GM19238 (cell line): ENCODE measurements around the gene GTF3C5.
"Not testable (repeated sequence)": the region's sequence is repeated elsewhere in the genome, so short reads cannot be mapped to it uniquely, and the experiment has no call there.

Source experiments
- DNase-seq: peaks from one replicate; pipeline ENCODE4 v3.0.0; 2011; ENCODE audit warnings: low spot score; ENCODE audit not compliant: insufficient read length

The GTF3C5 gene

GRCh38 chr9:133028221-133028620, 2.6 kb upstream of the GTF3C5 start:
- no peak for DNase-seq

GRCh38 chr9:133029994-133030316, 842 bp upstream of the GTF3C5 start:
- DNase-seq, result no peak

DNA sequence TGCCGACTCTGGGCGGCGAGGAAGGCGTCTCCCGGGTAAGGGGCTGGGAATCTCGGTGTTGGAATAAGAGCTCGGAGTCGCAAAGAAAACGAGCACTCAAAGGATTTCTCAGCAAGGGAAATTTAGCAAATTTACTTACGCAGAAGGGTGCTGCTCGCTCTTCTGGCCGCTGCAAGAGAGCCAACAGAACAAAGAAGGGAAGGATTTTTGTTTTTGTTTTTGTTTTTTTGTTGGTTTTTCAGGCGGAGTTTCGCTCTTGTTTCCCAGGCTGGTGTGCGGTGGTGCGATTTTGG, 279 bp downstream of the GTF3C5 start:
- no peak for DNase-seq

DNA sequence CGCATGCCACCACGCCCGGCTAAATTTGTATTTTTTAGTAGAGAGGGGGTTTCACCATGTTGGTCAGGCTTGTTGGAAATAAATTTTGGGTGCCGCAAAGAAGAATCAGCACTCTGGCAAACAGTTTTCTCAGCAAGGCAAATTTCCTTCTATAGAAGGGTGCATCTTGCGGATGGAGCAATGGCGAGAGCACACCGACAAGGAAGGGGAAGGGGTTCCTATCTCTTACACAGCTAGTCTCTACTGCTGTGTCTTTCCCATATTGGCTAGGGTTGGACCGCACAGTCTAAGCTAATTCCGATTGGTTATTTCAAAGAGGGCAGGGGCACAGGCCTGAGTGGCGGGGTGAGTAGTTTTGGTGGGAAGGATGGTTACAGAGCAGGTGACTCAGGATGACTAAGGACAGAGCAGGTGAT, 707 bp downstream of the GTF3C5 start:
- DNase-seq, result no peak

DNA sequence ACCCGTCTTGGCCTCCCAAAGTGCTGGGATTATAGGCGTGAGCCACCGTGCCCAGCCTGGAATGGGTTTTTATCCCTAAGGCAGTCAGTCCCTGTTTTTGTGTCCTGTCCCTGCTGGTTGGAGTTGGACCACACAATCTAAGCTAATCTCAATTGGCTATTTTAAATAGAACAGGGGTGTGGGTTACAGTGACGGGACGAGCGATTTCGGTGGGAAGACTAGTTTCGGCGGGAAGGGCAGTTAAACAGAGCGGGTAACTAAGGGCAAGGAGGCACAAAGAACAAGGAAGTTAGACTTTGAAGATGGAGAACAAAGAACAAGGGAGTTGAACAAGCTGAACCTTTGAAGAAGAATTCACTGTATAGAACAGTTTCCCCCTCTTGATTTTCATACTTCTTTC, 1.4 kb downstream of the GTF3C5 start:
- no peak for DNase-seq

GRCh38 chr9:133035669-133036068, 4.9 kb downstream of the GTF3C5 start:
- no peak for DNase-seq

GRCh38 chr9:133037775-133038515, 7.1 kb downstream of the GTF3C5 start:
- no peak for DNase-seq

DNA sequence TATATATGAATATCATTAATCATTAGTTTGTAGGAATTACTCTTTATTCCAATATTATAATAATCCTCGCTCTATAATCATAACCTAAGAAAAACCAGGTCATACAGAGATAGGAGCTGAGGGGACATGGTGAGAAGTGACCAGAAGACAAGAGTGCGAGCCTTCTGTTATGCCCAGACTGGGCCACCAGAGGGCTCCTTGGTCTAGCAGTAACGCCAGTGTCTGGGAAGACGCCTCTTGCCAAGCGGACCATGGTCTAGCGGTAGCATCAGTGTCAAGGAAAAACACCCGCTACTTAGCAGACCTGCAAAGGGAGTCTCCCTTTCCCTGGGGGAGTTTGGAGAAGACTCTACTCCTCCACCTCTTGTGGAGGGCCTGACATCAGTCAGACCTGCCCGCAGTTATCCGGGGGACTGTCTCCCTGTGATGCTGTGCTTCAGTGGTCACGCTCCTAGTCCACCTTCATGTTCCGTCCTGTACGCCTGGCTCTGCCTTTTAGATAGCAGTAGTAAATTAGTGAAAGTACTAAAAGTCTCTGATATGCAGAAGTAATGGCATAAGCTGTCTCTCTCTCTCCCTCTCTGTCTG, 10.2 kb downstream of the GTF3C5 start:
- DNase-seq, result not testable (repeated sequence)

GRCh38 chr9:133041958-133042357, 11.2 kb downstream of the GTF3C5 start:
- no peak for DNase-seq

DNA sequence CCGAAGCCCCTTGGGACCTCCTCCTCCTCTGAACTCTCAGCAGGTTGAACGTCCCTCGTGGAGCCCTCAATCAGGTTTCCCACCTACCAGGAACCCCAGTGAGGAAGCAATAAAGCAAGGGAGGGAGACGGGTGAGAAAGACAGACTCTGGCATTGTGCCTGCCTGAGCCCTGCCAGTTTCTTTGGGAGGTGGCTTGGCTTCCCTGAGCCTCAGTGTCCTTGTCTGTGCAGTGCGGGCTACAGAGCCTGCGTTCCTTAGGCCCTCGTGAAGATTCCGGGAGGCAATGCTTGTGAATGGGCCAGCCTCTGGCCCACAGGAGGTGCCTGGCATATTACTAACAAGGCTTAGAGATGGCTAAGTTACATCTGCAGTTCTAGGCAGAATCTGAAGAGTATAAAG, 11.9 kb downstream of the GTF3C5 start:
- no peak for DNase-seq

DNA sequence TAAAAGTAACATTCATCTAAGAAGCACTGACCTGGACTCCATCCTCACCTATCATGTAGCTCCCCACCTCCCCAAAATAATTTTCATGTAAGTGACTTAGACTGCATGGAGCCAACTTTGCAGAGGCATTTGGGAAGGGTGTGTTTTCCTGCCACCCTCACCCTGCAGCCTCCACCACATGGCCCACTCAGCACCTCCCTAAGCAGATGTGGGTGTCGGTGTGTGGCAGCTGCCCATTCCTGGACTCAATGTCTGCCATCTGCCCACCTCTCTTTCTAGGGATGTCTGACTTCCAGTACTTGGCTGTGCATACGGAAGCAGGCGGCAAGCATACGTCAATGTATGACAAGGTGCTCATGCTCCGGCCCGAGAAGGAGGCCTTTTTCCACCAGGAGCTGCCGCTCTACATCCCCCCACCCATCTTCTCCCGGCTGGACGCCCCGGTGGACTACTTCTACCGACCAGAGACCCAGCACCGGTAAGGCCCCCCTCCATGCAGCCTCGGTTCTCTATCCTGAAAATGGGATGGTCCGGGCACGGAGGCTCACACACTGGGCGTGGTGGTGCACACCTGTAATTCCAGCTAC, 12.7 kb downstream of the GTF3C5 start:
- no peak for DNase-seq

DNA sequence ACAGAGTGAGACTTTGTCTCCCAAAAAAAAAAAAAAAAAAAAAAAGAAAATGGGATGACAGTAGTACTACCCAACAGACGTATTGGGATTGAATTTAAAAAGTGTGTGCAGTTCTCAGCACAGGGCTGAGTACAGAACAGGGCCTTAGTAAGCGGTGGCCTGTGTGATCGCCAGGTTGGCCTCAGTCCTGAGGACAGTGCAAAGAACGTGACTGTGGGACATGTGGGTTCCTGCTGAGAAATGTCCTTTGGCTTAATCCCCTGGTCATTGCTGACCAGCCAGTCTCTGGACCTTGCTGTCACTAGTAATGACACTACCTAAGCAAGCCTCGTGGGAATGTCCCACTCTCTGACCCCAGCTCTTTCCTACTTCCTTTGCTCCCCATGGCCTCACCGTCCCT, 13.3 kb downstream of the GTF3C5 start:
- DNase-seq, result no peak

GRCh38 chr9:133044661-133045060, 13.9 kb downstream of the GTF3C5 start:
- DNase-seq, result no peak

DNA sequence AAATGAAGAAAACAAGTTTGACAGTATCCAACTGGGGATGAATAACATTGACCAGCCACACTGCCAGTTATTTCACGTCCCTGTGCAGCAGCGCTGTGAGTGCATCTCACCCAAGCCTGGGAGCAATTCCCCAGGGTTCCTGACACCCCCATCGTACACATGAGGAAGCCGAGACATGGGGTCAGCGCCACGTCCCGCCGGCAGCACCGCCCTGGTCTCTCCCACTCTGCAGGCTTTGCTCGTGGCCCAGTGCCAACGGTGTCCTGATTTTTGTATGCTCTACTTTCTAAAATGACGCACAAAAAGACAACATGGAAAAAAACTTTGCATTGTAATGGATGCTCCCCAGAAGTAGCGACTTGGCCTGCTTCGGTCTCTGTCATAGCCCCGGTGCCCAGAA, 14.3 kb downstream of the GTF3C5 start:
- no peak for DNase-seq

DNA sequence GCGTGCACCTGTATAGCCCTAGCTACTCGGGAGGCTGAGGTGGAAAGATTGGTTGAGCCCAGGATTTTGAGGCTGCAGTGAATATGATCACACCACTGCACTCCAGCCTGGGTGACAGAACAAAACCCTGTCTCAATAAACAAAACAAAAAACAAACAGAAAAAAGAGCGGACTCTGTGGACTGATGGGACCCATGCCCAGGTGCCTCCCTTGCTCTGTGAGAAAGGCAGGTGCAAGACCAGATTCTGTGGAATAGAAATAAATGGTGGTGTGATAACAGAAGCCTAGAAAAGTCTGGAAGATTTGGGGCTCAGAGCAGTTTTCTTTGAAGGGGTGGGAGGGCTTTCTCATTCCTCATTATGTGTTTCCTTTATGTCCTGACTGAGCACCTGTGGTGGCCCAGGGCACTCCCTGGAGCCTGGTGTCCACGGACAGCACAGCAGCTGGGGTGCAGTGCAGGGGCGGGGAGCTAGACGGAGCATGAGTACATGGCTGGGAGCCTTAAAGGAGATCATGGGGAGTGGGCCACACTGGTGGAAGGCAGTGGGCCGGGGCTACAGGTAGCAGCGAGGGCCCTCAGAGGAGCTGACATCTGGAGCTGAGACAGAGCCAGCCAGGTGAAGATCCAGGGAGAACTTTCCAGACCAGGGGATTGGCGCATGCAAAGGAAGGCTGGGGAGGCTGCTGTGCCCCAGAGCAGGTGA, 15.6 kb downstream of the GTF3C5 start:
- no peak for DNase-seq

GRCh38 chr9:133046900-133047295, 16.1 kb downstream of the GTF3C5 start:
- no peak for DNase-seq

- DNase-seq, result no peak
These were observed 17.8 kb downstream of the GTF3C5 start for GRCh38 chr9:133048595-133048994.

DNA sequence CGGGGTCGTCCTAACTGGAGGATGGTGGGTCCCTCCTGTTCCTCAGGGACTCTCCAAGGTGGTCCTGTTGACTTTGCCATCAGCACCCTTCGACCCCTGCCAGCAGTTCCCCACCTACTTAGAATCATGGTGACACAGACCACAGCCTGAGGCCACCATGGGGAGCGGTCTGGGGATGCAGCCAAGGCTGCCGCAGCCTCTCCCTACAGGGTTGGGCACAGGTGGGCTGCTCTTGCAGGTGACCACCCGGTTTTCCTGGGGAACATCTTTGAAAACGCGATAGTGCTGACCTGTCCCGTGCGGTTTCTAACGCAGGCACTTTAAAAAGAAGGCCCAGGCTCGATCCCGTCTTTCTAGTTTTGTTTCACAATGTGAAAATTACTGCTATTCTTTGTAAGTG, 18.2 kb downstream of the GTF3C5 start:
- DNase-seq, result no peak

GRCh38 chr9:133050142-133050541, 19.3 kb downstream of the GTF3C5 start:
- no peak for DNase-seq

DNA sequence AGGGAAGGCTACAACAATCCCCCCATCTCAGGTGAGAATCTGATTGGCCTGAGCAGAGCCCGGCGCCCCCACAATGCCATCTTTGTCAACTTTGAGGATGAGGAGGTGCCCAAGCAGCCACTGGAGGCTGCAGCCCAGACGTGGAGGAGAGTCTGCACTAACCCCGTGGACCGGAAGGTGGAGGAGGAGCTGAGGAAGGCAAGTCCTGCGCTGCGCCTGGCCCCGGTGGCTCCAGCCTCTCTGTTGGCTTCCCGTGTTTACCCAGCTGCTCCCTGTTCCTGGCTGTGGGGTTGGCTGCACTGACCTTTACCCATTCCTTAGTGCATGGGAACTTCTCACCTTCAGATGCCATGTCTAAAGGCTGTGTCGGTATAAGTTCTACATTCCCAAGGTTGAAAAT, 20.0 kb downstream of the GTF3C5 start:
- DNase-seq, result no peak

GRCh38 chr9:133051281-133051900, 20.6 kb downstream of the GTF3C5 start:
- DNase-seq, result no peak

DNA sequence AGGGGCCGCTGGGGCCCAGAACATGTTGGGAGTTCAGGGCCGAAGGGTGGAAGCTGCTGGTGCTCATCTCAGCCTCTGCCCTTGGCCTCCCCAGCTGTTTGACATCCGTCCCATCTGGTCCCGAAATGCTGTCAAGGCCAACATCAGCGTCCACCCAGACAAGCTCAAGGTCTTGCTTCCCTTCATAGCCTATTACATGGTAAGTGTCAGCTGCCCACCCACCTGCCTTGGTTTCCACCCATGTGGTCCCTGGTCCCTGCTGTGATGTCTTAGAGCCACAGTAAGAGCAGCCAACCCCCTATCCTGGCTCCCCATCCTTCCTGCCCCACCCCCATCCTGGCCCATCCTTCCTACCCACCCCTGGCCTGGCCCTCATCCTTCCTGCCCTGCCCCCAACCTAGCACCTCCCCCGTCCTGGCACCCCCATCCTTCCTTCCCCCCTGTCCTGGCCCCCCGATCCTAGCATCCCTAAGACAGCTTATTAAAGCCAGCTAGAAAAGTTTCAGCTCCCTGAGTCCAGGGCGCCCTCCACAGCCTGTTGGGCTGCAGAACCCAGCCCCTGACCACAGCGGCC, 21.3 kb downstream of the GTF3C5 start:
- DNase-seq, result no peak
